Gastroesophageal sphincter (tissue), 4 donors: ENCODE data around the gene TTC39C. TPM values are rescaled to one million over a fixed set of nuclear protein-coding genes. Genes with fewer than 3 reads are reported as not detected.
A peak's percentile ranks its signal among the peaks of the same experiment; 100 is the strongest.

Experiments
- ATAC-seq: fragments of 150-250 bp; one replicate; pipeline ENCODE4 v1.9.1; 2016; ENCODE audit warnings: mild to moderate bottlenecking, moderate library complexity
- H3K27ac ChIP-seq, 4 donors: fragments of 200-600 bp; sonication (generic) in 3 of 4; 1 replicate in 3 of 4; 2 replicates in 1 of 4; pipeline ENCODE4 v1.5.1; 2016 to 2019
- H3K27me3 ChIP-seq: fragments of 200-600 bp; sonication (generic); one replicate; pipeline ENCODE4 v1.5.1; 2019
- H3K36me3 ChIP-seq, 2 donors: fragments of 200-600 bp; sonication (generic); one replicate each; pipeline ENCODE4 v1.5.1; 2019; ENCODE audit warnings: control low read depth in 1 of 2
- H3K4me1 ChIP-seq, 3 donors: fragments of 200-600 bp; sonication (generic); 1 replicate in 2 of 3; 2 replicates in 1 of 3; pipeline ENCODE4 v1.5.1; 2016 to 2019; ENCODE audit warnings: control low read depth in 2 of 3
- H3K4me3 ChIP-seq, 2 donors: fragments of 200-600 bp; sonication (generic); one replicate each; pipeline ENCODE4 v1.5.1; 2019; ENCODE audit warnings: mild to moderate bottlenecking in 1 of 2, moderate library complexity in 1 of 2
- H3K9me3 ChIP-seq, 3 donors: fragments of 200-600 bp; sonication (generic); one replicate each; pipeline ENCODE4 v1.5.1; 2017 to 2019; ENCODE audit warnings: control low read depth in 2 of 3
- CTCF ChIP-seq, 4 experiments: fragments of 200-600 bp in 2 of 4; fragments of 450-650 bp in 2 of 4; sonication (generic) in 1 of 4; IDR thresholded peaks; one replicate each; pipeline ENCODE4 v1.5.1; 2017 to 2019; ENCODE audit warnings: antibody characterized with exemption in 4 of 4, mild to moderate bottlenecking in 2 of 4, moderate library complexity in 2 of 4
- EP300 ChIP-seq: sonication (generic); formaldehyde crosslinking; IDR thresholded peaks from one replicate; pipeline ENCODE4 v1.6.1; 2017; ENCODE audit warnings: antibody characterized with exemption, mild to moderate bottlenecking
- POLR2A ChIP-seq, 2 donors: fragments of 450-650 bp; IDR thresholded peaks; one replicate each; pipeline ENCODE4 v1.6.1; 2017; ENCODE audit warnings: antibody characterized with exemption in 2 of 2, mild to moderate bottlenecking in 2 of 2, moderate library complexity in 1 of 2
- POLR2AphosphoS5 ChIP-seq: sonication (generic); formaldehyde crosslinking; IDR thresholded peaks from one replicate; pipeline ENCODE4 v1.6.1; 2017; ENCODE audit warnings: antibody characterized with exemption
- WGBS, 2 donors: methylation state at CpG; one replicate each; pipeline ENCODE4 v1.1.5; 2018; ENCODE audit warnings: low coverage in 1 of 2; 5-methylcytosine and 5-hydroxymethylcytosine counted together
- total RNA-seq, 4 donors: library from RNA; depleted of rRNA; stranded (reverse); fragments of >200 nt; gene quantifications; one replicate each; pipeline ENCODE4 v1.1.0, GENCODE V29; 2016

TTC39C gene
- total RNA-seq, 4 donors from 2014 or later = 20.9 to 37.7 (median 33.6) TPM

- no peak overlapping the region for H3K4me3 ChIP-seq
- no peaks in the 10 kb centered on the region for H3K9me3 ChIP-seq
- H3K36me3 ChIP-seq = peaks cover 0 to 74% of the 10 kb centered on the region in 2 donors
- ATAC-seq = no peak
- WGBS, 2 donors = 75 to 96% methylated on average over 2 to 3 of the region's 3 CpGs
- no peak overlapping the region for H3K27ac ChIP-seq
- no peaks in the 10 kb centered on the region for H3K27me3 ChIP-seq
- no peaks in the 10 kb centered on the region for H3K4me1 ChIP-seq
- TF ChIP-seq POLR2A (IDR thresholded peaks at IDR 0.05) (no peak), EP300 (no peak)
Measured at GRCh38 chr18:24127735-24128134, 113.2 kb downstream of the TTC39C start.

- Histone ChIP-seq H3K9me3 (no peaks in the 10 kb centered on the region), H3K36me3 (peaks cover 0 to 76% of the 10 kb centered on the region in 2 donors), H3K27ac (no peak overlapping the region), H3K4me1 (no peaks in the 10 kb centered on the region), H3K27me3 (no peaks in the 10 kb centered on the region), H3K4me3 (no peak overlapping the region)
- TF ChIP-seq POLR2A (IDR thresholded peaks at IDR 0.05) (no peak), EP300 (no peak)
- WGBS, 2 donors = 94 to 100% methylated on average over 3 to 4 of the region's 4 CpGs
- ATAC-seq = no peak
Measured at GRCh38 chr18:24128700-24129099, 114.1 kb downstream of the TTC39C start.

DNA sequence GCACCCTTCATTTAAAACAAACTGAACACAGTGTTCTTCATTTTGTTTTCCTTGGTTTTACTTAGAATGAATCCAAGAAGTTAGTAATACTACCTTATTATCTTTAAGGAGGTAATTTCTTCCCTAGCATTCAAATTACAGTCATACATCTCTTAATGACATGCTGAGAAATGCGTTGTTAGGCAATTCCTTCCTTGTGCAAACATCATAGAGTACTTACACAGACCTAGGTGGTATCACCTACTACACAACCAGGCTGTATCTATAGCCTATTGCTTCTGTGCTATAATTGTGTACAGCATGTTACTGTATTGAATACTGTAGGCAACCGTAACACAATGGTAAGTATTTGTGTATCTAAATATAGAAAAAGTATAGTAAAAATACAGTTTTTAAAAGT lies 115.9 kb downstream of the TTC39C start:
- 85 to 93% methylated on average over 2 of the region's 2 CpGs for WGBS, 2 donors
- TF ChIP-seq POLR2A (IDR thresholded peaks at IDR 0.05) (no peak), EP300 (no peak), POLR2AphosphoS5 (no peak), CTCF (IDR thresholded peaks at IDR 0.05) (no peak)
- no peaks in the 10 kb centered on the region for H3K27me3 ChIP-seq

DNA sequence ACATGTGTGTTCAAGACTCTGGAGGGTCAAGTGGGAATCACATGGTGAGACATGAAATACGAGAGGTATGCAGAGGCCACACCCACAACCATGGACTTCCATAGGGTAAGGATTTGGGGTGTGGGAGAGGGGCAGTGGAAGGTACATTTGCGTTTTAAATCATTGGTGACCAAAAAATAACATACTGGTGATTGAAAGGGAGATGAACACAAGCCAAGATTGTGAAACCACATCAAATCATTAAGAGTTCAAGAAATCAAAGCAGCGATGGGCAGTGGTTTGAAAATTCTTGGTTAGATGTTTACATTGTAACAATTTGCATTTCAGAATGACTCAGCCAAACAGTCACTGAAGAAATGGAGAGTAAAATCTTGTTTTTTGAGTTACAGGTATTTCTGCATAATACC lies 122.4 kb downstream of the TTC39C start:
- TF ChIP-seq EP300 (no peak), POLR2A (IDR thresholded peaks at IDR 0.05) (no peak), POLR2AphosphoS5 (no peak), CTCF (IDR thresholded peaks at IDR 0.05) (no peak)
- no peaks in the 10 kb centered on the region for H3K9me3 ChIP-seq
- ATAC-seq = no peak
- no peak overlapping the region for H3K27ac ChIP-seq
- H3K27me3 ChIP-seq = no peaks in the 10 kb centered on the region
- H3K4me1 ChIP-seq = peaks cover 0 to 18% (median 0%) of the 10 kb centered on the region in 3 donors
- WGBS, 2 donors = 86 to 100% methylated on average over 2 to 3 of the region's 3 CpGs
- no peak overlapping the region for H3K4me3 ChIP-seq
- H3K36me3 ChIP-seq = peaks cover 0 to 15% of the 10 kb centered on the region in 2 donors

More for the DNA sequence above, 115.9 kb downstream of the TTC39C start:
- no peak overlapping the region for H3K27ac ChIP-seq
- H3K9me3 ChIP-seq = no peaks in the 10 kb centered on the region
- H3K36me3 ChIP-seq = peaks cover 0 to 58% of the 10 kb centered on the region in 2 donors
- H3K4me1 ChIP-seq = no peaks in the 10 kb centered on the region
- no peak overlapping the region for H3K4me3 ChIP-seq
- ATAC-seq = no peak

DNA sequence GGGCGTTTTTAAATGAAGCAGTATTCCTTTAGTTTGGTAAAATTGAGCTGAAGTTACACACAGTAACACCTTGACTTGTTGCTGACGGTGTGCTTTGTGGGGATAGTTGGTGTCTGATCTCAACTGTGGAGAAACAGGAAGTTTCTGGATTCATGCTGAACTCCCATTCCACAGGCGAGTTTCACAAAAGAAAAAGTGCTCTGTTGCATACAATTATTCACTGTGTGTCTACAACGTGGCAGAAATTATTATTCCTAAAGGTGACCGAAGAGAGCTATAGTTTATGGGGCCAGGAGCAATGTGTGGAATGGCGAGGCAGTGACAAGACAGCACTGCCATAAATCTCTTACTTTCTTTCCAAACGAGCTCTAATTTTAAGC lies 123.8 kb downstream of the TTC39C start:
- peaks cover 0 to 18% (median 0%) of the 10 kb centered on the region in 3 donors for H3K4me1 ChIP-seq
- H3K4me3 ChIP-seq = peak overlapping the region; percentile 38 to 58
- peaks cover 0 to 2% of the 10 kb centered on the region in 2 donors for H3K36me3 ChIP-seq
- H3K27me3 ChIP-seq = no peaks in the 10 kb centered on the region
- peak overlapping the region in 3 of 4 donors; percentile 40 to 72 (median 53) for H3K27ac ChIP-seq
- peak; percentile 14 for ATAC-seq
- 11 to 31% methylated on average over 6 to 7 of the region's 7 CpGs for WGBS, 2 donors
- H3K9me3 ChIP-seq = no peaks in the 10 kb centered on the region
- TF ChIP-seq EP300 (no peak), POLR2AphosphoS5 (no peak), POLR2A (IDR thresholded peaks at IDR 0.05) (no peak), CTCF (IDR thresholded peaks at IDR 0.05) (no peak)

DNA sequence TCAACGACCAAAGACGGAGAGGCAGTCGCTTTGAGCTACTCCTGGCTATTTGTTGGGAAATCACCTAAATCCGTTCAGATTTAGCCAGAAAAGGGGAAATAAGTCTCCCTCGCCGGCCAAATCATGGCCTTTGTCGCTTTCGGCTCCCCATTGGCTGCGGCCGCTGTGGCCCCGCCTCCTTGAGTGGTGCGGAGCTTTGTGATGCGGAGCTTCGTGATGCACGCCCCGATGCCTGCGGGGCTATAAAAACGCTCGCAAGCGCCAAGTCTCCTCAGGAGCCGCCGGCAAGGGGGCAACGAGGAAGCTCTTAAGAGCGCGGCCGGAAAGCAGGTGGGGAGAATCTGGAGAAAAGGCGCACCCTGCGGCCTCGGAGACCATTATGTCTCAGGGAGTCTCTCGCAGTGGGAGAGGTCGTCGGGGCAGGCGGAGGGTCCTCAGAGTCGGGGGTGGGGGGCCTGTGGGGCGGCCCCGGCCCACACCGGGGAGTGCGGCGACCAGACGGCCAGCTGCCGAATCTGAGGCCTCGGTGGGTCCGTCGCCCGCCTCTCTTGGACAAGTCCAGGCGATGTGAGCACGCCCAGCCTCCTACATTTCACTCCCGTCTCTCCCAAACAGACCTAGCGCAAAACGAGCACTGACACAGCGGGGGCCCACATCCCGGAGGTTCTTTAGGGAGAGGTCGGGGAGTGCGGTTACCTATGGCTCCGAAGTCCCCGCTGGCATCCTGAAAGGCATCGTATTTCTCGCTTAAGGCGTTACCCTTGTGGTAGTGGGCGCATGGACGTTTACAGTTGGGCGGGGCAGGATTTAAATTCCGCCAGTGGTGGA lies 124.4 kb downstream of the TTC39C start, which contains the start of gene CABYR:
CABYR (plus strand) TSS at position 274 of the 828 bp plus-strand sequence. CDS start 4,053 bp downstream, outside the sequence.
- Histone ChIP-seq H3K27me3 (no peaks in the 10 kb centered on the region), H3K27ac (peak within 1 kb of the TSS in 3 of 4 donors; percentile 40 to 72 (median 53)), H3K4me1 (peaks cover 0 to 18% (median 0%) of the 10 kb centered on the region in 3 donors), H3K36me3 (no peaks in the 10 kb centered on the region), H3K4me3 (peak within 1 kb of the TSS; percentile 38 to 58), H3K9me3 (no peaks in the 10 kb centered on the region)
- WGBS, 2 donors = 5 to 7% methylated on average over 11 to 14 of the region's 63 CpGs
- TF ChIP-seq CTCF (IDR thresholded peaks at IDR 0.05) = no peak
- peak; percentile 16 to 38 for TF ChIP-seq POLR2A (IDR thresholded peaks at IDR 0.05)
- peak; percentile 77 for TF ChIP-seq POLR2AphosphoS5
- TF ChIP-seq EP300 = no peak
- ATAC-seq = peak; percentile 90
